GM18519 (cell line): ENCODE results near the gene STYXL2.

Source experiments
- ATAC-seq: cut with Tn5 transposase; IDR thresholded peaks from one replicate; pipeline ENCODE4 v1.9.1; 2021; ENCODE audit warnings: mild to moderate bottlenecking, moderate library complexity; ENCODE audit not compliant: unreplicated experiment, low FRiP score

The STYXL2 gene

GRCh38 chr1:167077128-167077867, 16.6 kb upstream of the STYXL2 start:
- no peak for ATAC-seq

GRCh38 chr1:167077868-167078210, 16.0 kb upstream of the STYXL2 start:
- no peak for ATAC-seq

GRCh38 chr1:167081594-167082156, 12.2 kb upstream of the STYXL2 start:
- ATAC-seq, result no peak

- no peak for ATAC-seq
Observed at GRCh38 chr1:167082511-167083027, 11.3 kb upstream of the STYXL2 start.

GRCh38 chr1:167083066-167083665, 10.7 kb upstream of the STYXL2 start:
- ATAC-seq, result no peak

- no peak for ATAC-seq
Observed at GRCh38 chr1:167083871-167084270, 10.0 kb upstream of the STYXL2 start.

GRCh38 chr1:167084757-167085156, 9.1 kb upstream of the STYXL2 start:
- ATAC-seq, result no peak

GRCh38 chr1:167086033-167086432, 7.8 kb upstream of the STYXL2 start:
- no peak for ATAC-seq

- no peak for ATAC-seq
Observed at GRCh38 chr1:167086768-167087167, 7.1 kb upstream of the STYXL2 start.

GRCh38 chr1:167088746-167089417, 5.0 kb upstream of the STYXL2 start:
- no peak for ATAC-seq

GRCh38 chr1:167089939-167090313, 3.9 kb upstream of the STYXL2 start:
- no peak for ATAC-seq

- ATAC-seq, result no peak
Observed at GRCh38 chr1:167090314-167090942, 3.4 kb upstream of the STYXL2 start, which contains the start of gene GPA33. Gene GPA33 (minus strand): TSS chr1:167090377. CDS start chr1:167090287, 90 bp downstream.

GRCh38 chr1:167092653-167093052, 1.2 kb upstream of the STYXL2 start:
- no peak for ATAC-seq

- ATAC-seq, result no peak
Observed at GRCh38 chr1:167094690-167095089, 815 bp downstream of the STYXL2 start.

GRCh38 chr1:167095368-167095767, 1.5 kb downstream of the STYXL2 start:
- ATAC-seq, result no peak

- no peak for ATAC-seq
Observed at GRCh38 chr1:167099851-167100250, 6.0 kb downstream of the STYXL2 start.

GRCh38 chr1:167100730-167101129, 6.9 kb downstream of the STYXL2 start:
- ATAC-seq, result no peak

GRCh38 chr1:167101754-167102153, 7.9 kb downstream of the STYXL2 start:
- ATAC-seq, result no peak

- no peak for ATAC-seq
Observed at GRCh38 chr1:167102906-167103573, 9.2 kb downstream of the STYXL2 start.

- ATAC-seq, result no peak
Observed at GRCh38 chr1:167104256-167104633, 10.4 kb downstream of the STYXL2 start.
